OCI-LY1 (cell line): Measurements from ENCODE around the gene TUB.

Source experiments
- EZH2 ChIP-seq: fragments of 200-600 bp; sonication (generic), shearing (Covaris generic); IDR thresholded peaks from 2 replicates; pipeline ENCODE4 v1.8.0; 2017; ENCODE audit warnings: borderline replicate concordance, mixed run types, mild to moderate bottlenecking, antibody characterized with exemption, low read length, moderate library complexity, mixed read lengths
- TF ChIP-seq, protein P1 (sequence below): fragments of 200-600 bp; sonication (generic), shearing (Covaris generic); IDR thresholded peaks from 2 replicates; pipeline ENCODE4 v1.5.1; 2017; ENCODE audit warnings: mild to moderate bottlenecking, antibody characterized with exemption, low read length, moderate library complexity, mixed read lengths

DNA sequence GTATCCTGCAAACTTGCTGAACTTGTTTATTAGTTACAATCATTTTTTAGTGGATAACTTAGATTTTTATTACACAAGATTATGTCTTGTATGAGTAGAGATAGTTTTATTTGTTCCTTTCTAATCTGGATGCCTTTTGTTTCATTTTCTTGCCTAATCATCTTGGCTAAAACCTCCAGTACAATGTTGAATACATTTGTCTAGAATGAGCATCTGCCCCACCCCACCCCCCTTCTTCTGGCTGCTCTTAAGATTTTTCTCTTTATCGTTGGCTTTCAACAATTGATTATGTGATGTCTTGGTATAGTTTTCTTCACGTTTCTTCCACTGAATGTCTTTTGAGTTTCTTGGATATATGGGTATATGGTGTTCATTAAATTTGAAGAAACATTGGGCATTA lies 37.3 kb upstream of the TUB start:
- TF ChIP-seq, protein P1, sequence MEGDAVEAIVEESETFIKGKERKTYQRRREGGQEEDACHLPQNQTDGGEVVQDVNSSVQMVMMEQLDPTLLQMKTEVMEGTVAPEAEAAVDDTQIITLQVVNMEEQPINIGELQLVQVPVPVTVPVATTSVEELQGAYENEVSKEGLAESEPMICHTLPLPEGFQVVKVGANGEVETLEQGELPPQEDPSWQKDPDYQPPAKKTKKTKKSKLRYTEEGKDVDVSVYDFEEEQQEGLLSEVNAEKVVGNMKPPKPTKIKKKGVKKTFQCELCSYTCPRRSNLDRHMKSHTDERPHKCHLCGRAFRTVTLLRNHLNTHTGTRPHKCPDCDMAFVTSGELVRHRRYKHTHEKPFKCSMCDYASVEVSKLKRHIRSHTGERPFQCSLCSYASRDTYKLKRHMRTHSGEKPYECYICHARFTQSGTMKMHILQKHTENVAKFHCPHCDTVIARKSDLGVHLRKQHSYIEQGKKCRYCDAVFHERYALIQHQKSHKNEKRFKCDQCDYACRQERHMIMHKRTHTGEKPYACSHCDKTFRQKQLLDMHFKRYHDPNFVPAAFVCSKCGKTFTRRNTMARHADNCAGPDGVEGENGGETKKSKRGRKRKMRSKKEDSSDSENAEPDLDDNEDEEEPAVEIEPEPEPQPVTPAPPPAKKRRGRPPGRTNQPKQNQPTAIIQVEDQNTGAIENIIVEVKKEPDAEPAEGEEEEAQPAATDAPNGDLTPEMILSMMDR: no peak
- TF ChIP-seq EZH2: no peak
